GF-D8 (cell line): Measurements from ENCODE around the gene FUT7.
A peak's percentile ranks its signal among the peaks of the same experiment; 100 is the strongest.

ENCODE experiments used
- DNase-seq: peaks from one replicate; lab custom pipeline; 2025; lab: John Stamatoyannopoulos, UW

FUT7 gene

GRCh38 chr9:137031904-137032640 lies at the start of gene FUT7:
Gene FUT7, minus strand, starts transcription at chr9:137032088. Its CDS starts 97 bp downstream, at chr9:137031991.
- DNase-seq, result peak; percentile 70

- DNase-seq, result no peak
Observed at GRCh38 chr9:137080260-137081122, 48.6 kb upstream of the FUT7 start.

GRCh38 chr9:137079401-137079787 lies 47.5 kb upstream of the FUT7 start:
- DNase-seq, result no peak

- DNase-seq, result no peak
Observed at GRCh38 chr9:137078701-137079400, 47.0 kb upstream of the FUT7 start.

- no peak for DNase-seq
Observed at GRCh38 chr9:137077758-137078693, 46.1 kb upstream of the FUT7 start.

GRCh38 chr9:137077010-137077747 lies 45.3 kb upstream of the FUT7 start, which contains the start of gene UAP1L1:
Gene UAP1L1, plus strand, starts transcription at chr9:137077517. Its CDS starts 16 bp downstream, at chr9:137077533.
- no peak for DNase-seq

GRCh38 chr9:137076636-137077009 lies 44.7 kb upstream of the FUT7 start:
- DNase-seq, result no peak

GRCh38 chr9:137075275-137075775 lies 43.4 kb upstream of the FUT7 start:
- no peak for DNase-seq

GRCh38 chr9:137074657-137075274 lies 42.9 kb upstream of the FUT7 start:
- DNase-seq, result no peak

GRCh38 chr9:137073992-137074399 lies 42.1 kb upstream of the FUT7 start:
- no peak for DNase-seq

GRCh38 chr9:137071282-137071681 lies 39.4 kb upstream of the FUT7 start:
- DNase-seq, result no peak

- DNase-seq, result peak; percentile 41
Observed at GRCh38 chr9:137070906-137071275, 39.0 kb upstream of the FUT7 start.

GRCh38 chr9:137070201-137070905 lies 38.5 kb upstream of the FUT7 start, which contains the start of gene SAPCD2:
Gene SAPCD2, minus strand, starts transcription at chr9:137070557. Its CDS starts 97 bp downstream, at chr9:137070460.
- DNase-seq, result peak; percentile 80

- DNase-seq, result no peak
Observed at GRCh38 chr9:137069508-137070091, 37.7 kb upstream of the FUT7 start.

GRCh38 chr9:137068539-137069507 lies 36.9 kb upstream of the FUT7 start:
- no peak for DNase-seq

- peak; percentile 35 for DNase-seq
Observed at GRCh38 chr9:137067860-137068538, 36.1 kb upstream of the FUT7 start.
